HCT116 (cell line): ENCODE results near the gene ALG2. TPM values are rescaled to one million over a fixed set of nuclear protein-coding genes. Genes with fewer than 3 reads are reported as not detected.

Experiments
- ATAC-seq: fragments of 200-7000 bp; cut with Tn5 transposase; 2 replicates; pipeline ENCODE4 v1.9.1; 2020; ENCODE audit warnings: mild to moderate bottlenecking, moderate library complexity
- BruUV-seq: library from RNA; stranded (reverse); fragments of 400-500 nt; replicated peaks from 2 replicates; lab custom pipeline; 2021; lab: Mats Ljungman, UMichigan
- CTCF ChIA-PET: fragments of 300-600 bp; sonication (Branson Sonifier 250); formaldehyde crosslinking; loops from one replicate; lab custom pipeline; 2021; ENCODE audit warnings: antibody characterized with exemption; lab: Charles Lee
- POLR2A ChIA-PET: fragments of 300-600, 350-600 bp; sonication (Branson Sonifier 250); formaldehyde crosslinking; loops from one replicate; lab custom pipeline; 2021; ENCODE audit warnings: antibody characterized with exemption; lab: Charles Lee
- RAD21 ChIA-PET, 2 experiments: fragments of 300-600 bp; sonication (Branson Sonifier 250); formaldehyde crosslinking; loops; one replicate each; lab custom pipeline; 2023; ENCODE audit warnings: low total read pairs in 2 of 2; ENCODE audit not compliant: uncharacterized antibody in 2 of 2, unreplicated experiment in 2 of 2, low non-redundant PET in 1 of 2; lab: Charles Lee
- DNase-seq: peaks from one replicate; pipeline ENCODE4 v3.0.0-alpha.2; 2010; ENCODE audit warnings: low read depth, low spot score
- H2AFZ ChIP-seq: fragments of 200-600 bp; shearing (Covaris generic), sonication (generic); 2 replicates; pipeline ENCODE4 v1.6.1; 2017; ENCODE audit warnings: low read depth, mixed run types, mixed read lengths, antibody characterized with exemption, low read length; ENCODE audit not compliant: poor library complexity, severe bottlenecking
- H3K27ac ChIP-seq: 2 replicates; pipeline ENCODE4 v1.5.1; 2012; ENCODE audit warnings: low read depth, low read length
- H3K27me3 ChIP-seq: fragments of 200-600 bp; sonication (generic); 2 replicates; pipeline ENCODE4 v1.6.1; 2016; ENCODE audit warnings: mixed run types, low read length, mixed read lengths; ENCODE audit not compliant: insufficient read depth
- H3K36me3 ChIP-seq, 2 experiments: fragments of 200-500 bp in 1 of 2; fragments of 200-600 bp in 1 of 2; sonication (Bioruptor generic) in 1 of 2; sonication (generic) in 1 of 2; 2 replicates each; pipeline versions ENCODE4 v1.5.1 to v1.6.1; 2014 to 2016; ENCODE audit warnings: low read length in 2 of 2, inconsistent platforms in 1 of 2, mixed read lengths in 1 of 2, mixed run types in 1 of 2; ENCODE audit not compliant: insufficient read depth in 2 of 2, control insufficient read depth in 1 of 2
- H3K4me1 ChIP-seq, 2 experiments: fragments of 200-600 bp in 1 of 2; sonication (generic) in 1 of 2; 2 replicates each; pipeline versions ENCODE4 v1.5.1 to v1.6.1; 2012 to 2017; ENCODE audit warnings: low read length in 2 of 2, inconsistent platforms in 1 of 2, mild to moderate bottlenecking in 1 of 2, mixed read lengths in 1 of 2, mixed run types in 1 of 2, moderate library complexity in 1 of 2; ENCODE audit not compliant: insufficient read depth in 2 of 2, control insufficient read depth in 1 of 2
- H3K4me2 ChIP-seq: fragments of 200-600 bp; sonication (generic); 2 replicates; pipeline ENCODE4 v1.6.1; 2017; ENCODE audit warnings: mixed run types, low read length, mixed read lengths
- H3K4me3 ChIP-seq, 2 experiments: fragments of 200-600 bp in 1 of 2; sonication (generic) in 1 of 2; replicated peaks in 1 of 2; 2 replicates each; pipeline ENCODE4 v1.5.1; 2011 to 2016; ENCODE audit warnings: low read length in 2 of 2, control low read depth in 1 of 2, low read depth in 1 of 2, mild to moderate bottlenecking in 1 of 2, mixed read lengths in 1 of 2, mixed run types in 1 of 2
- H3K79me2 ChIP-seq: fragments of 200-600 bp; sonication (generic); 2 replicates; pipeline ENCODE4 v1.6.1; 2017; ENCODE audit warnings: mild to moderate bottlenecking, mixed run types, low read length, moderate library complexity, mixed read lengths; ENCODE audit not compliant: insufficient read depth
- H3K9ac ChIP-seq: fragments of 200-600 bp; sonication (generic); 2 replicates; pipeline ENCODE4 v1.6.1; 2016; ENCODE audit warnings: low read length, mixed read lengths
- H3K9me2 ChIP-seq: fragments of 200-600 bp; sonication (generic), shearing (Covaris generic); 2 replicates; pipeline ENCODE4 v1.6.1; 2017; ENCODE audit warnings: mixed run types, mild to moderate bottlenecking, moderate library complexity; ENCODE audit not compliant: insufficient read depth
- H3K9me3 ChIP-seq, 2 experiments: fragments of 200-500 bp in 1 of 2; fragments of 200-600 bp in 1 of 2; sonication (Bioruptor generic) in 1 of 2; sonication (generic) in 1 of 2; 2 replicates each; pipeline ENCODE4 v1.6.1; 2014 to 2017; ENCODE audit warnings: low read length in 2 of 2, mixed read lengths in 2 of 2, inconsistent platforms in 1 of 2, low read depth in 1 of 2, mild to moderate bottlenecking in 1 of 2, mixed run types in 1 of 2, moderate library complexity in 1 of 2; ENCODE audit not compliant: control insufficient read depth in 1 of 2, insufficient read depth in 1 of 2
- H4K20me1 ChIP-seq: fragments of 200-600 bp; sonication (generic), shearing (Covaris generic); 2 replicates; pipeline ENCODE4 v1.6.1; 2017; ENCODE audit warnings: mixed run types, mild to moderate bottlenecking, moderate library complexity; ENCODE audit not compliant: insufficient read depth
- ATF3 ChIP-seq: IDR thresholded peaks from 2 replicates; pipeline ENCODE4 v1.6.1; 2012
- CBX3 ChIP-seq: IDR thresholded peaks from 2 replicates; pipeline ENCODE4 v1.6.1; 2012; ENCODE audit warnings: low read depth
- CEBPB ChIP-seq: IDR thresholded peaks from 2 replicates; pipeline ENCODE4 v1.6.1; 2012; ENCODE audit warnings: low read depth
- CTCF ChIP-seq, 3 experiments: fragments of 200-600 bp in 1 of 3; sonication (generic) in 1 of 3; IDR thresholded peaks in 2 of 3; conservative IDR thresholded peaks in 1 of 3; 2 replicates each; pipeline ENCODE4 v1.5.1; 2012 to 2017; ENCODE audit warnings: low read depth in 2 of 3, low read length in 2 of 3, antibody characterized with exemption in 1 of 3, borderline replicate concordance in 1 of 3, control low read depth in 1 of 3, mild to moderate bottlenecking in 1 of 3, mixed read lengths in 1 of 3, mixed run types in 1 of 3, moderate library complexity in 1 of 3; ENCODE audit not compliant: insufficient read depth in 1 of 3
- ELF1 ChIP-seq: IDR thresholded peaks from 2 replicates; pipeline ENCODE4 v1.6.1; 2012; ENCODE audit warnings: low read depth, borderline replicate concordance
- EZH2 ChIP-seq: fragments of 200-600 bp; sonication (generic); IDR thresholded peaks from 2 replicates; pipeline ENCODE4 v1.6.1; 2017; ENCODE audit warnings: antibody characterized with exemption, mixed run types
- EZH2phosphoT487 ChIP-seq: fragments of 200-600 bp; IDR thresholded peaks from 2 replicates; pipeline ENCODE4 v1.6.1; 2018; ENCODE audit warnings: antibody characterized with exemption, borderline replicate concordance
- FOSL1 ChIP-seq: IDR thresholded peaks from 2 replicates; pipeline ENCODE4 v1.6.1; 2012; ENCODE audit warnings: low read depth
- JUND ChIP-seq: IDR thresholded peaks from 2 replicates; pipeline ENCODE4 v1.6.1; 2012
- MAX ChIP-seq: IDR thresholded peaks from 2 replicates; pipeline ENCODE4 v1.6.1; 2012
- POLR2A ChIP-seq: IDR thresholded peaks from 2 replicates; pipeline ENCODE4 v1.7.0; 2011; ENCODE audit warnings: borderline replicate concordance; ENCODE audit not compliant: insufficient read depth, insufficient read length; ENCODE audit errors: extremely low read depth
- POLR2AphosphoS5 ChIP-seq: IDR thresholded peaks from 2 replicates; pipeline ENCODE4 v1.6.1; 2011; ENCODE audit warnings: mild to moderate bottlenecking, low read depth, low read length, moderate library complexity
- RAD21 ChIP-seq: IDR thresholded peaks from 2 replicates; pipeline ENCODE4 v1.6.1; 2012; ENCODE audit warnings: low read depth, mild to moderate bottlenecking
- REST ChIP-seq: IDR thresholded peaks from 2 replicates; pipeline ENCODE4 v1.6.1; 2012; ENCODE audit warnings: low read depth
- SIN3A ChIP-seq: IDR thresholded peaks from 2 replicates; pipeline ENCODE4 v1.6.1; 2012; ENCODE audit warnings: low read depth
- TCF7L2 ChIP-seq: IDR thresholded peaks from 2 replicates; pipeline ENCODE4 v1.7.0; 2011; ENCODE audit warnings: borderline replicate concordance, inconsistent platforms; ENCODE audit not compliant: insufficient read depth, insufficient read length; ENCODE audit errors: extremely low read depth
- ZBTB33 ChIP-seq: IDR thresholded peaks from 2 replicates; pipeline ENCODE4 v1.6.1; 2011; ENCODE audit warnings: mild to moderate bottlenecking, low read length, moderate library complexity; ENCODE audit not compliant: insufficient replicate concordance; ENCODE audit errors: extremely low read depth
- ZFX ChIP-seq: fragments of 450-650 bp; IDR thresholded peaks from 2 replicates; pipeline ENCODE4 v1.6.1; 2017
- intact Hi-C: fragments of 100-400 bp; cut with micrococcal nuclease; formaldehyde crosslinking; loops from 2 replicates; pipeline ENCODE4 v1.10.0; 2022
- total RNA-seq: library from RNA; stranded (reverse); gene quantifications from one replicate; pipeline ENCODE4 v1.2.1, GENCODE V29; 2021; ENCODE audit not compliant: unreplicated experiment

The ALG2 gene
- total RNA-seq, 1 experiment from 2014 or later: 27.9 TPM

GRCh38 chr9:99261923-99262322, 40.2 kb upstream of the ALG2 start (continued):
- TF ChIP-seq FOSL1 (no peak), ZFX (no peak), POLR2AphosphoS5 (no peak)

- Histone ChIP-seq H3K36me3 (no peaks in the 10 kb centered on the region), H3K4me2 (no peak overlapping the region), H3K9me2 (no peaks in the 10 kb centered on the region), H3K4me3 (no peak overlapping the region), H3K4me1 (no peaks in the 10 kb centered on the region), H2AFZ (no peak overlapping the region), H3K27ac (no peak overlapping the region), H3K9me3 (no peaks in the 10 kb centered on the region), H3K27me3 (no peaks in the 10 kb centered on the region), H3K9ac (no peak overlapping the region), H4K20me1 (no peaks in the 10 kb centered on the region), H3K79me2 (no peaks in the 10 kb centered on the region)
- no peak for DNase-seq
- BruUV-seq: no TSS peak
- POLR2A ChIA-PET: no interaction called here
- intact Hi-C loops: no loop called here
- CTCF ChIA-PET: interaction anchor here (1.1 kb wide), 1 partner anchor 1065 kb away, joined by 4 read pairs; no protein-coding TSS in a partner anchor
- no peak for ATAC-seq
- RAD21 ChIA-PET: no interaction called here
- TF ChIP-seq CTCF (IDR thresholded peaks at IDR 0.05 in 2 of 3, conservative IDR thresholded peaks at IDR 0.05 in 1 of 3; ENCODE audit: borderline replicate concordance in 1 of 3, insufficient read depth in 1 of 3, low read depth in 2 of 3, low read length in 2 of 3) (no peak), MAX (no peak), JUND (no peak), EZH2 (no peak), ATF3 (no peak), ZBTB33 (no peak), POLR2A (no peak), ELF1 (no peak), TCF7L2 (no peak), REST (no peak), RAD21 (no peak), ZFX (no peak), FOSL1 (no peak), SIN3A (no peak), CBX3 (no peak), EZH2phosphoT487 (no peak), CEBPB (no peak)
Observed at GRCh38 chr9:99259231-99259918, 37.6 kb upstream of the ALG2 start.
